Fibroblast of villous mesenchyme (primary cell): ENCODE measurements around the gene KLHL5. TPM values are rescaled to one million over a fixed set of nuclear protein-coding genes. Genes with fewer than 3 reads are reported as not detected.

Source experiments
- DNase-seq: peaks from one replicate; pipeline ENCODE4 v3.0.0-alpha.2; 2010; ENCODE audit warnings: low read depth
- H3K4me3 ChIP-seq: 2 replicates; pipeline ENCODE4 v1.5.1; 2011; ENCODE audit warnings: low read depth, mild to moderate bottlenecking, low read length
- CTCF ChIP-seq: IDR thresholded peaks from 2 replicates; pipeline ENCODE4 v1.5.1; 2012; ENCODE audit warnings: low read depth, mild to moderate bottlenecking, low read length; ENCODE audit not compliant: insufficient read depth
- total RNA-seq: library from RNA; depleted of rRNA; stranded (reverse); fragments of >200 nt; gene quantifications from 2 replicates; pipeline ENCODE4 v1.2.3, GENCODE V29; 2012

The KLHL5 gene
- total RNA-seq, 1 donor: 156 TPM

- TF ChIP-seq CTCF: no peak
- no peak overlapping the region for H3K4me3 ChIP-seq
- no peak for DNase-seq
Measured at GRCh38 chr4:39050590-39050989, 11.4 kb upstream of the KLHL5 start.

- H3K4me3 ChIP-seq: no peak overlapping the region
- no peak for TF ChIP-seq CTCF
- peak; percentile 26 for DNase-seq
Measured at GRCh38 chr4:39051492-39051891, 10.5 kb upstream of the KLHL5 start.

GRCh38 chr4:39053983-39054382 lies 8.0 kb upstream of the KLHL5 start:
- DNase-seq: no peak
- H3K4me3 ChIP-seq: no peak overlapping the region
- no peak for TF ChIP-seq CTCF

- H3K4me3 ChIP-seq: no peak overlapping the region
- DNase-seq: peak; percentile 7
- no peak for TF ChIP-seq CTCF
Measured at GRCh38 chr4:39054497-39054896, 7.5 kb upstream of the KLHL5 start.

GRCh38 chr4:39056023-39056422 lies 6.0 kb upstream of the KLHL5 start:
- TF ChIP-seq CTCF: no peak
- no peak overlapping the region for H3K4me3 ChIP-seq
- no peak for DNase-seq

GRCh38 chr4:39061457-39061856 lies 575 bp upstream of the KLHL5 start:
- no peak for DNase-seq
- no peak for TF ChIP-seq CTCF
- H3K4me3 ChIP-seq: no peak overlapping the region

GRCh38 chr4:39062770-39063097 lies 702 bp downstream of the KLHL5 start:
- TF ChIP-seq CTCF: no peak
- no peak for DNase-seq
- no peak overlapping the region for H3K4me3 ChIP-seq
